Testis (tissue), 3 donors: ENCODE measurements around the gene EPN3. TPM values are rescaled to one million over a fixed set of nuclear protein-coding genes. Genes with fewer than 3 reads are reported as not detected.

ENCODE experiments used
- DNase-seq: peaks from one replicate; pipeline ENCODE4 v3.0.0-alpha.2; 2019
- H3K27ac ChIP-seq, 2 donors: fragments of 200-600 bp; sonication (generic); one replicate each; pipeline ENCODE4 v1.5.1; 2019
- H3K27me3 ChIP-seq: fragments of 200-600 bp; sonication (generic); one replicate; pipeline ENCODE4 v1.5.1; 2019
- H3K36me3 ChIP-seq: fragments of 200-600 bp; sonication (generic); one replicate; pipeline ENCODE4 v1.5.1; 2017; ENCODE audit warnings: low read depth; ENCODE audit errors: missing control alignments
- H3K4me1 ChIP-seq: fragments of 200-600 bp; sonication (generic); one replicate; pipeline ENCODE4 v1.5.1; 2019
- H3K4me3 ChIP-seq, 2 donors: fragments of 200-600 bp; sonication (generic); one replicate each; pipeline ENCODE4 v1.5.1; 2017 to 2019
- H3K9me3 ChIP-seq: fragments of 200-600 bp; sonication (generic); one replicate; pipeline ENCODE4 v1.5.1; 2017
- CTCF ChIP-seq, 3 experiments: fragments of 450-650 bp in 2 of 3; fragments of 200-600 bp in 1 of 3; sonication (generic) in 1 of 3; IDR thresholded peaks; one replicate each; pipeline ENCODE4 v1.5.1; 2016 to 2019; ENCODE audit warnings: antibody characterized with exemption in 3 of 3, mild to moderate bottlenecking in 2 of 3, moderate library complexity in 1 of 3
- POLR2A ChIP-seq: fragments of 450-650 bp; IDR thresholded peaks from one replicate; pipeline ENCODE4 v1.6.1; 2017; ENCODE audit warnings: antibody characterized with exemption, mild to moderate bottlenecking, moderate library complexity
- WGBS, 2 donors: methylation state at CpG; one replicate each; pipeline ENCODE4 v1.1.5; 2018; 5-methylcytosine and 5-hydroxymethylcytosine counted together
- intact Hi-C: fragments of 100-400 bp; cut with DNase I; formaldehyde crosslinking; loops from one replicate; pipeline ENCODE4 v1.15.1; 2023; ENCODE audit warnings: low total_unique reads
- polyA plus RNA-seq: library from polyadenylated mRNA; stranded (reverse); fragments of 350-450 nt; fragmentation: Illumina TruSeq; extraction: RNeasy Lipid Tissue Mini Kit (QIAGEN cat#74804); gene quantifications from one replicate; pipeline ENCODE4 v1.2.3, GENCODE V29; 2014; ENCODE audit warnings: low read depth, low replicate concordance; ENCODE audit not compliant: insufficient read depth
- total RNA-seq, 2 donors: library from RNA; depleted of rRNA; stranded (reverse); fragments of >200 nt; gene quantifications; one replicate each; pipeline ENCODE4 v1.2.3, GENCODE V29; 2016

EPN3 gene
- total and polyA plus RNA-seq, 3 donors from 2014 or later = 4.9 to 6.3 (median 6.3) TPM

DNA sequence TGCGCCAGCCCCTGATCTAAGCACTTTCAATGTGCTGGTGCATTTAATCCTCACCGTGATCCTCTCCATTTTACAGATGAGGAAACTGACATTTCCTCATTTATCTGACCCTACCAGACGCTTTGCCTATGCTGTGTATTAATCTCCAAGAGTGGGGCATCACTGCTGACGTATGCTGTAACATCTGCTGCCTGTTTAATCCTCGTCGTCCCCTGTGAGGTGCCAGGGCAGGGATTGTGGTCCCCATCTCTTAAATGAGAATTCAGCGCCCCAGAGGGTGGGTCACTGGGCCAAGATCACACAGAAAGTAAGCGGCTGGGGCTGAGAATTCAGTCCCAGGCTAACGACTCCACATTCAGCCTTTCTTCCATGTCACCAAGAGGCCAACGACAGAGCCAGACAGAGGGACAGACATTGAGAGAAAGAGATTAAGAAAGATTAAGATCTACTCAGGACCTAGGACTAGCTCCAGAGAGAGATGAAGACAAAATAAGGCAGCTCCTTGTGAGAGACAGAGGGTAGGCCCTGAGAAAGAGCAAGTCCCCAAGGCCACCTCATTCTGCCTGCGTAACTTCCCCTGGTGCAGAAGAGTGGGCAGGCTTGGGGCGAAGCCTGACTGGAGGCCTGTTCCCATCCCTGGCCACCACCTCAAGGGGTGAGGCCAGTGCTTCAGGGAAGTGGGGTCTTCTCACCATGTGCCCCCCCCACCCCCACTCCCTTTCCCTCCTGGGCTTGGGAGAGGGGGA is 41.5 kb downstream of the EPN3 start:
- 91 to 97% methylated on average over 12 of the region's 12 CpGs for WGBS, 2 donors
- no peak overlapping the region for H3K27ac ChIP-seq
- H3K4me1 ChIP-seq = no peaks in the 10 kb centered on the region
- no peaks in the 10 kb centered on the region for H3K36me3 ChIP-seq
- TF ChIP-seq POLR2A (no peak), CTCF (IDR thresholded peaks at IDR 0.05) (no peak)
- DNase-seq = no peak
- intact Hi-C loops = no loop called here
- H3K9me3 ChIP-seq = no peaks in the 10 kb centered on the region
- no peaks in the 10 kb centered on the region for H3K27me3 ChIP-seq
- H3K4me3 ChIP-seq = no peak overlapping the region

- H3K36me3 ChIP-seq = no peaks in the 10 kb centered on the region
- TF ChIP-seq CTCF (IDR thresholded peaks at IDR 0.05) (no peak), POLR2A (no peak)
- no peaks in the 10 kb centered on the region for H3K4me1 ChIP-seq
- 88 to 93% methylated on average over 19 to 28 of the region's 33 CpGs for WGBS, 2 donors
- no peak for DNase-seq
- no peak overlapping the region for H3K27ac ChIP-seq
- H3K27me3 ChIP-seq = no peaks in the 10 kb centered on the region
- intact Hi-C loops = no loop called here
- H3K4me3 ChIP-seq = no peak overlapping the region
- H3K9me3 ChIP-seq = no peaks in the 10 kb centered on the region
These were observed 43.2 kb downstream of the EPN3 start for GRCh38 chr17:50575581-50576210.

DNA sequence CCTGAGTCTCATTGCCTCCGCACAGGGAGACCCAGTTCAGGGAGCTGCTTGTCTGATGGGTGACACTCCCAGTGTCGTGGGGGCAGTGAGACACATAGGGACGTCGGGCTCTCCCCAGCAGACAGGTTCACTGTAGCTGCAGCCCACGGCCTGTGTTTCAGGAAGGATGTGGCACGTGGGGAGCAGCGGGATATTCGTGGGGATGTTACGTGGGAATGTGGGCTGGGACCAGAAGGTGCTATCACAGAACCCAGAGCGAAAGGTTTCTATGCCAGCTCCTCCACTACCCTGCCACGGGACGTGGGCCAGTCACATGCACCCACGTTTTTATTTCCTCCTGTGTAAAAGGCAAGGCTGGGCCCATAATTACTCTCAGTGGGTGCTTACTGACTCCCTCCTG is 44.3 kb downstream of the EPN3 start:
- Histone ChIP-seq H3K4me3 (no peak overlapping the region), H3K9me3 (no peaks in the 10 kb centered on the region), H3K36me3 (no peaks in the 10 kb centered on the region), H3K27me3 (no peaks in the 10 kb centered on the region), H3K4me1 (no peaks in the 10 kb centered on the region), H3K27ac (no peak overlapping the region)
- intact Hi-C loops = no loop called here
- TF ChIP-seq CTCF (IDR thresholded peaks at IDR 0.05) (no peak), POLR2A (no peak)
- WGBS, 2 donors = 89 to 92% methylated on average over 12 to 13 of the region's 13 CpGs
- DNase-seq = no peak

DNA sequence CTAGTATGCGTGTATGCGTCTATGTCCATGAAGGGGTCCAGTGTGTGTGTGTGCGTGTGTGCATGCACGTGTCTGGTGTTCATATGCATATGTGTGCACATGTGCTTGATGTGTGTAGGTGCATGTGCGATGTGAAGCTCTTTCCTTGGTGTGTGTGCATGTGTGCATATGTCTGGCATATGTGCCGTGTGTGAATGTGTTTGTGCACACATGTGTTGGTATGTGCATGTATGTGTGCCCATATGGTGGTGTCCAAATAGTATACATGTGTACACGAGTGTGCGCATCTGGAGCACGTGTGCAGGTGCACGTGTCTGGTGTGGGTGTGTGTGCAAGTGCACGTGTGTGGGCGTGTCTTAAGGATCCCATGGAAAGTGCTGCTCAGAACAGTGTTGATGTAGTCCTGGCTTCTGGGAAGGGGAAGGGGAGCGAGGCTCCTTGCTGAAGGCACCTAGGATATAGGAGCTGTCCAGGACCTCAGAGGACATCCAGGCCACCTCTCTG is 45.0 kb downstream of the EPN3 start:
- H3K9me3 ChIP-seq = no peaks in the 10 kb centered on the region
- intact Hi-C loops = no loop called here
- WGBS, 2 donors = 93 to 94% methylated on average over 12 to 13 of the region's 13 CpGs
- no peaks in the 10 kb centered on the region for H3K36me3 ChIP-seq
- no peak for TF ChIP-seq POLR2A
- no peak for TF ChIP-seq CTCF (IDR thresholded peaks at IDR 0.05)
- no peak for DNase-seq
- no peaks in the 10 kb centered on the region for H3K4me1 ChIP-seq
- no peak overlapping the region for H3K4me3 ChIP-seq
- H3K27me3 ChIP-seq = no peaks in the 10 kb centered on the region
- H3K27ac ChIP-seq = no peak overlapping the region
